IgD-negative memory B cell (primary cell): ENCODE results near the gene ATP6V1B1. TPM values are rescaled to one million over a fixed set of nuclear protein-coding genes. Genes with fewer than 3 reads are reported as not detected.
"Not testable (repeated sequence)": the region's sequence is repeated elsewhere in the genome, so short reads cannot be mapped to it uniquely, and the experiment has no call there.

ENCODE experiments used
- H3K27ac Mint-ChIP-seq, 3 donors: one replicate each; pipeline ENCODE4 v1.8.0; 2020 to 2022; ENCODE audit warnings: mild to moderate bottlenecking in 3 of 3, mixed read lengths in 3 of 3, moderate library complexity in 1 of 3
- H3K27me3 Mint-ChIP-seq: one replicate; pipeline ENCODE4 v1.8.0; 2021; ENCODE audit warnings: mixed read lengths
- H3K36me3 Mint-ChIP-seq: one replicate; pipeline ENCODE4 v1.8.0; 2020; ENCODE audit warnings: mild to moderate bottlenecking, mixed read lengths
- H3K4me1 Mint-ChIP-seq, 3 donors: one replicate each; pipeline ENCODE4 v1.8.0; 2020 to 2022; ENCODE audit warnings: mixed read lengths in 3 of 3, mild to moderate bottlenecking in 1 of 3
- H3K4me3 Mint-ChIP-seq, 4 donors: one replicate each; pipeline ENCODE4 v1.8.0; 2020 to 2022; ENCODE audit warnings: mild to moderate bottlenecking in 4 of 4, mixed read lengths in 4 of 4, moderate library complexity in 3 of 4
- H3K9me3 Mint-ChIP-seq, 3 donors: one replicate each; pipeline ENCODE4 v1.8.0; 2020 to 2021; ENCODE audit warnings: mixed read lengths in 3 of 3, mild to moderate bottlenecking in 1 of 3
- polyA plus RNA-seq: library from polyadenylated mRNA; unstranded; fragments of 300-500 nt; fragmentation: Illumina TruSeq; gene quantifications from one replicate; pipeline ENCODE4 v1.2.3, GENCODE V29; 2021

Gene ATP6V1B1
- polyA plus RNA-seq, 1 donor from 2014 or later: not detected

DNA sequence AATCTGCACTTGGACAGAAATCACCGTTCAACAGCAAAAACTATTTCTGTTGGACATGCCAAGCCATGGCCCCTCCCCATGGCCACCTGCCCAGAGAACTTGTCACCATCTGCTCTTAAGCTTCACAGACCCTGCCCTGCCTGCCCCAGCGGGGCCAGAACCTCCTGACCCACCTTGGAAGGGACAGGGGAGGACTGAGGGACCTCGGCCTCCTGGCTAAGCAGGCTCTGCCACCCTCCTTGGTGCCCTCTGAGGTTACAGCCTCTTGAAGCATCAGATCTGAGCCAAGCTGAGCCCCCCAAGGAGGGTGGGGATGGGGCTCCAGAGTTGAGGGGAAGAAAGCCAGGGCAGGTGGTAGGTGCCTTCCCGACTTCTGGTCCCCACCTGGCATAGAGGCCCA is 52.5 kb downstream of the ATP6V1B1 start:
- H3K4me1 Mint-ChIP-seq: peaks cover 9 to 17% (median 10%) of the 10 kb centered on the region in 3 donors
- peaks cover 3% of the 10 kb centered on the region for H3K36me3 Mint-ChIP-seq
- no peaks in the 10 kb centered on the region for H3K27me3 Mint-ChIP-seq
- H3K4me3 Mint-ChIP-seq: no peak overlapping the region
- no peaks in the 10 kb centered on the region for H3K9me3 Mint-ChIP-seq
- H3K27ac Mint-ChIP-seq: no peak overlapping the region

- Mint-ChIP-seq H3K27me3 (no peaks in the 10 kb centered on the region), H3K4me1 (peaks cover 18 to 25% (median 19%) of the 10 kb centered on the region in 3 donors), H3K9me3 (no peaks in the 10 kb centered on the region), H3K36me3 (peaks cover 3% of the 10 kb centered on the region), H3K27ac (no peak overlapping the region), H3K4me3 (no peak overlapping the region)
Observed at GRCh38 chr2:70988726-70989648, 53.3 kb downstream of the ATP6V1B1 start.

GRCh38 chr2:70990216-70990615 is 54.5 kb downstream of the ATP6V1B1 start:
- no peaks in the 10 kb centered on the region for H3K9me3 Mint-ChIP-seq
- H3K4me3 Mint-ChIP-seq: peak overlapping the region in 1 of 4 donors; percentile 73
- no peaks in the 10 kb centered on the region for H3K27me3 Mint-ChIP-seq
- H3K27ac Mint-ChIP-seq: no peak overlapping the region
- H3K4me1 Mint-ChIP-seq: peaks cover 17 to 22% (median 20%) of the 10 kb centered on the region in 3 donors
- peaks cover 3% of the 10 kb centered on the region for H3K36me3 Mint-ChIP-seq

DNA sequence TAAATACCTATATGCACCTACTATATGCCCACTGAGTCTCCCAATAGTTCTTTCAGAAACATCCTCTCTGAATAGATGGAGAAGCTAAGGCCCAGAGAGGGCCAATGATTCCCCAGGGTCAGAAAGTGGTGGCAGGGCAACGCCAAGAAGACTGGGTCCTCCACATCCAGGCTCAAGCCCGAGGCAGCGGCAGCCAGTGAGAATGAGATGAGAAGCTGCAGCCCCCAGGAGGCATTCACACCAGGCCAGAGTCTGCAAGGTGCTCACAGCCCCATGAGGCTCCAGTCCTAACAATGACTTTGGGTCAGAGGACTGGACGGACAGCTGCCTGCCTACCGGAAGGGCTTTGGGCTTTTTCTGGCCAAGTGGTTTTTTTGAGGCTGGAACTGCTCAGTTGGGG is 55.4 kb downstream of the ATP6V1B1 start:
- H3K4me3 Mint-ChIP-seq: peak overlapping the region in 2 of 4 donors; percentile 47 to 73
- peaks cover 2% of the 10 kb centered on the region for H3K36me3 Mint-ChIP-seq
- no peaks in the 10 kb centered on the region for H3K9me3 Mint-ChIP-seq
- H3K27ac Mint-ChIP-seq: no peak overlapping the region
- no peaks in the 10 kb centered on the region for H3K27me3 Mint-ChIP-seq
- H3K4me1 Mint-ChIP-seq: peaks cover 20 to 26% (median 21%) of the 10 kb centered on the region in 3 donors

DNA sequence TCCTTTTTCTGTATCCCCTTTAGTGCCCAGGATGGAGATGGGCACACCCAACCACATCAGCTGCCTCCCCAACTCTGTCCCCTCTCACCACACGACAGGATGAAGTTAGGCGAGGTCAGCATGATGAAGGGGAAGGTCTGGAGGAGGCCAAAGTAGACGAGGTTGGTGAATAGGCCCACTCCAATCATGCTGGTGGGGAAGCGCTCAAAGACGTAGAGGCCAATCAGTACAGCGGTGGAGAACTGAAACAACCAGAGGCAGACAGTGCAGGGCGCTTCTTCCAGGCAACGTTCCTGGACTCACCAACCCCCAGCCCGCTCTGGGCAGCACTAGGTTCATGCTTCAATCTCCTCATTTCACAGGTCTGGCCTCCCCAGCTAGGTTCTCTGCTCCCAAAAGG is 56.0 kb downstream of the ATP6V1B1 start:
- H3K9me3 Mint-ChIP-seq: no peaks in the 10 kb centered on the region
- H3K36me3 Mint-ChIP-seq: no peaks in the 10 kb centered on the region
- no peaks in the 10 kb centered on the region for H3K27me3 Mint-ChIP-seq
- peaks cover 20 to 26% (median 21%) of the 10 kb centered on the region in 3 donors for H3K4me1 Mint-ChIP-seq
- peak overlapping the region in 1 of 3 donors; percentile 73 for H3K27ac Mint-ChIP-seq
- peak overlapping the region in 1 of 4 donors; percentile 99 for H3K4me3 Mint-ChIP-seq

- peak overlapping the region; percentile 78 to 96 (median 92) for H3K27ac Mint-ChIP-seq
- H3K4me3 Mint-ChIP-seq: peak overlapping the region; percentile 93 to 99 (median 96)
- peaks cover 19 to 26% (median 21%) of the 10 kb centered on the region in 3 donors for H3K4me1 Mint-ChIP-seq
- H3K36me3 Mint-ChIP-seq: no peaks in the 10 kb centered on the region
- no peaks in the 10 kb centered on the region for H3K27me3 Mint-ChIP-seq
- H3K9me3 Mint-ChIP-seq: no peaks in the 10 kb centered on the region
Observed at GRCh38 chr2:70992945-70993853, 57.5 kb downstream of the ATP6V1B1 start.

DNA sequence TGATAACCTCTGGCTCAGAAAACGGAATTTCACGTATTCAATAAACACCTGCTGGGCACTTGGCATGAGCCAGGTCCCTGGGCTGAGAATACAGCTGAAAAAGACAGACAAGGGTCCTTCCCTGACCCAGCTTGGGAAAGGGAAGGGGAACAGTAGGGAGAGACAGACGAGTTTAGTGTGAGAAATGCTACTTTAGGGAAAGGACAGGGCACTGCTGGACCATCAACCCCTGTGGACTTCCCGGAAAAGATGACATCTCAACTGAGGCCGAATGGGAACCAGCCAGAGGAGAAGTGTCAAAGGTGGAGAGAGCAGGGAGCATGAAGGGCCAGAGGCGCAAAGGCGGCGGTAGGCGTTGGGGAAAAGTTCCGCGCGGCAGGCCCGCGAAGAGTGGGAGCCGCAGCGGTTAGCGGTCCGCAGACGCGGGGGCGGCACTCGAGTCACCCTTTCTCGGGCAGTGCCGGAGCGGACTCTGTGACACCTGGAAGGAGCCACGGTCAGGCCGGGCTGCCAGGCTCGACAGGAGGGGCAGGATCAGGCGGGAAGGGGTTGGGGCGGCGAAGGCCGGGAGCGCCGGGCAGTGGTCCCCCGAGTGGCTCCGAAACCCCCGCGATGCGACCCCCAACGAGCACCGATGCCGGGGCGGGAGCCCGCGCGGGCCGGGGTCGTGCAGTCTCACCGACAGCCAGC is 58.5 kb downstream of the ATP6V1B1 start:
- Mint-ChIP-seq H3K9me3 (no peaks in the 10 kb centered on the region), H3K27me3 (no peaks in the 10 kb centered on the region), H3K36me3 (no peaks in the 10 kb centered on the region), H3K4me1 (peaks cover 19 to 26% (median 25%) of the 10 kb centered on the region in 3 donors), H3K4me3 (peak overlapping the region; percentile 93 to 99 (median 96)), H3K27ac (peak overlapping the region; percentile 78 to 96 (median 92))

DNA sequence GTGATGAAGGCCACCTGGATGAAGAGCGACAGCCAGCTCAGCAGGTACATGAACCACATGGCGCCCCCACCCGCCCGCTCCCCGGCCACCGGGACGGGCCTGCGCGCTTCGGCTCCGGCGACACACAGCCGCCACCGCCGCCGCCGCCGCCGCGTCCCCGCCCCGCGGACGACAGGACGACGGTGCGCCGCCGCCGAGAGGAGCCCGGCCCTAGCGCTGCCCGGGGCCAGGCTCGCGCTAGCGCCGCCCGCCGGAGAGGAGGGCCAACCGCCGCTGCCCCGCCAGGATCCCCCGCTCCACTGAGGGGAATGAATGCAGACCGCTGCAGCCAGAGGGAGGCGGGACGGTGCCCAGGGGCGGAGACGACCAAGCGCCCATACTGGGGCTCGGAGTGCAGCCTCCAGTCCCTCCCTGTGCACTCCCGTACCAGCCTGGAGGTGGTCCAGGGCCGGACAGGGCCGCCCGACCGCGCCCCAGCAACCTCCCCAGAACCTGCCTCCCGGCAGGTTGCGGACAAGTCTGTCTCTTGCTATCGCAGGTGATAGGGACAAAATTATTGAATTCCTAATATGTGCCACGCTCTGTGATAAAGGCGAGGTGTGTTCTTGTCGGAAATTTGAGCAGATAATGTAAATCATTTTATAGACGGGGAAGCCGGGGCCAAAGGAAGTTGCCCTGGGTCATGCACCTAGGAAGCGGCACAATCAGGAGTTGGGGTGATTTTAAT is 59.2 kb downstream of the ATP6V1B1 start, which contains the start of gene TEX261:
TEX261 (minus strand) TSS at position 175 of the 727 bp plus-strand sequence; CDS start at position 59, 116 bp downstream.
- H3K9me3 Mint-ChIP-seq: no peaks in the 10 kb centered on the region
- peaks cover 19 to 26% (median 25%) of the 10 kb centered on the region in 3 donors for H3K4me1 Mint-ChIP-seq
- H3K27me3 Mint-ChIP-seq: no peaks in the 10 kb centered on the region
- no peaks in the 10 kb centered on the region for H3K36me3 Mint-ChIP-seq
- peak within 1 kb of the TSS; percentile 90 to 96 (median 92) for H3K27ac Mint-ChIP-seq
- peak within 1 kb of the TSS; percentile 93 to 99 (median 98) for H3K4me3 Mint-ChIP-seq

DNA sequence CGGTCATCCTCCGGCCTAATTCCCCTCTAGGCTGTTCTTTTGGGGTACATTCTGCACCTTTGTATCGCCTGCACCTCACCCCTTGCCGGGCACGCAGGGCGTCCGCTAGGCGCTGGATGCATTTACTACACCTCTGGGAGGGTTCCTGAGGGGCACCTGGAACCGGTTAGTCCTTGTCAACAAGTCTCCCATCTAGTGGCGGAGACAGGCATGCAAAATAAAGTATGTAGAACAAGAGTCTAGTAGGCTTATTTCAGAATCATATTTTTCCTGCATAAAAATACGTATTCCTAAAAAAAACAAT is 59.7 kb downstream of the ATP6V1B1 start:
- Mint-ChIP-seq H3K27ac (peak overlapping the region in 2 of 3 donors; percentile 87 to 90), H3K4me3 (peak overlapping the region; percentile 93 to 98 (median 98)), H3K4me1 (peaks cover 19 to 26% (median 25%) of the 10 kb centered on the region in 3 donors), H3K27me3 (no peaks in the 10 kb centered on the region), H3K9me3 (no peaks in the 10 kb centered on the region), H3K36me3 (no peaks in the 10 kb centered on the region)

- not testable (repeated sequence) for H3K27me3 Mint-ChIP-seq, H3K9me3 Mint-ChIP-seq, H3K36me3 Mint-ChIP-seq, H3K4me3 Mint-ChIP-seq
- Mint-ChIP-seq H3K27ac (peak overlapping the region in 1 of 3 donors; percentile 60), H3K4me1 (peaks cover 11 to 14% (median 14%) of the 10 kb centered on the region in 3 donors)
Observed at GRCh38 chr2:70998885-70999284, 63.2 kb downstream of the ATP6V1B1 start.

DNA sequence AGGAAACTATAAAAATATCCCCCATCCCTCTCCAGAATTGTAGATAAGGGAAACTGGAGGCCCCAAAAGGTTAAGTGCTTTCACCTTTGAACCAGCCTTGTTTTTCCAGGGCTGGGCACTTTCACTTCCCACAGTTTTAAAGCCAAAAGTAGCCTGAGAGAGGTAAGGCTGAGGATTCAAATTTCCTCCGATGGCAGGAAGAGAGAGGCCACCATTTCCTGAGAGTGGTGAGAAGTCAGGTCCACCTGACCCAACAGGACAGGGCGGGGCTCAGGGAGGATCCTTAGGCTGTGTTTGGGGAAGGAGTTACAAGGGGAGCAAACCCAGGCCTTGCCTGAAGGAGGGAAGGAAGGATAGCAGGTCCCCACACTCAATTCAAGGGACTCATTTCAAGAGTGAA is 63.7 kb downstream of the ATP6V1B1 start:
- Mint-ChIP-seq H3K9me3 (no peaks in the 10 kb centered on the region), H3K4me3 (no peak overlapping the region), H3K36me3 (no peaks in the 10 kb centered on the region), H3K27ac (peak overlapping the region in 1 of 3 donors; percentile 60), H3K4me1 (peaks cover 10 to 12% (median 11%) of the 10 kb centered on the region in 3 donors), H3K27me3 (no peaks in the 10 kb centered on the region)

- H3K9me3 Mint-ChIP-seq, H3K27ac Mint-ChIP-seq, H3K27me3 Mint-ChIP-seq, H3K36me3 Mint-ChIP-seq: not testable (repeated sequence)
- Mint-ChIP-seq H3K4me1 (peaks cover 10 to 12% (median 11%) of the 10 kb centered on the region in 3 donors), H3K4me3 (peak overlapping the region in 1 of 4 donors; percentile 68)
Observed at GRCh38 chr2:70999931-71000330, 64.2 kb downstream of the ATP6V1B1 start.

- peaks cover 4% of the 10 kb centered on the region for H3K27me3 Mint-ChIP-seq
- peak overlapping the region; percentile 34 to 83 (median 60) for H3K4me3 Mint-ChIP-seq
- no peaks in the 10 kb centered on the region for H3K36me3 Mint-ChIP-seq
- peaks cover 5 to 7% (median 6%) of the 10 kb centered on the region in 3 donors for H3K4me1 Mint-ChIP-seq
- H3K27ac Mint-ChIP-seq: peak overlapping the region; percentile 39 to 90 (median 48)
- no peaks in the 10 kb centered on the region for H3K9me3 Mint-ChIP-seq
Observed at GRCh38 chr2:71000780-71001591, 65.3 kb downstream of the ATP6V1B1 start.
